ENCODE data around the gene IQCE. TPM values are rescaled to one million over a fixed set of nuclear protein-coding genes. Genes with fewer than 3 reads are reported as not detected.

IQCE gene
- total and polyA plus RNA-seq, 11 donors: 5.0 to 14.1 (median 10.3) TPM

GRCh38 chr7:2544541-2545188 is 14.1 kb upstream of the IQCE start:
- no peaks in the 10 kb centered on the region for H3K4me1 ChIP-seq
- no peaks in the 10 kb centered on the region for H3K27me3 ChIP-seq
- H3K36me3 ChIP-seq: peaks cover 0 to 97% (median 90%) of the 10 kb centered on the region in 9 donors
- H3K9me3 ChIP-seq: no peaks in the 10 kb centered on the region
- TF ChIP-seq CTCF (IDR thresholded peaks at IDR 0.05) (no peak), POLR2A (IDR thresholded peaks at IDR 0.05) (no peak)
- ATAC-seq (no peak), DNase-seq (peak in 2 of 5 donors; percentile 4 to 58)
- no peak overlapping the region for H3K27ac ChIP-seq
- H3K4me3 ChIP-seq: no peak overlapping the region
- intact Hi-C loops (cut with DNase I): no loop called here
- 90 to 96% (median 95%) methylated on average over 17 to 23 of the region's 23 CpGs for WGBS, 4 donors

GRCh38 chr7:2545746-2546425 is 12.9 kb upstream of the IQCE start:
- Histone ChIP-seq H3K27ac (no peak overlapping the region), H3K4me1 (no peaks in the 10 kb centered on the region), H3K36me3 (peaks cover 0 to 95% (median 87%) of the 10 kb centered on the region in 9 donors), H3K4me3 (no peak overlapping the region), H3K9me3 (no peaks in the 10 kb centered on the region), H3K27me3 (no peaks in the 10 kb centered on the region)
- peak in 2 of 5 donors; percentile 4 to 46 for DNase-seq
- TF ChIP-seq POLR2A (IDR thresholded peaks at IDR 0.05) (no peak), CTCF (IDR thresholded peaks at IDR 0.05) (no peak)
- intact Hi-C loops (cut with DNase I): no loop called here
- 94 to 97% (median 95%) methylated on average over 19 to 20 of the region's 20 CpGs for WGBS, 4 donors
- no peak for ATAC-seq

GRCh38 chr7:2546776-2547586 is 11.8 kb upstream of the IQCE start:
- no peaks in the 10 kb centered on the region for H3K27me3 ChIP-seq
- 86 to 96% (median 90%) methylated on average over 31 of the region's 31 CpGs for WGBS, 4 donors

More at GRCh38 chr7:2546776-2547586, 11.8 kb upstream of the IQCE start:
- no peak for ATAC-seq
- H3K27ac ChIP-seq: no peak overlapping the region
- TF ChIP-seq POLR2A (IDR thresholded peaks at IDR 0.05) (no peak), CTCF (IDR thresholded peaks at IDR 0.05) (no peak)
- H3K9me3 ChIP-seq: no peaks in the 10 kb centered on the region
- intact Hi-C loops (cut with DNase I): no loop called here
- H3K36me3 ChIP-seq: peaks cover 0 to 94% (median 76%) of the 10 kb centered on the region in 9 donors
- peak in 1 of 5 donors; percentile 1 for DNase-seq
- H3K4me1 ChIP-seq: peaks cover 0 to under 1% (median 0%) of the 10 kb centered on the region in 12 donors
- no peak overlapping the region for H3K4me3 ChIP-seq
